ENCODE results near the gene KRT80. TPM values are rescaled to one million over a fixed set of nuclear protein-coding genes. Genes with fewer than 3 reads are reported as not detected.

Gene KRT80
- total RNA-seq, 3 donors from 2014 or later (not counting 1 experiment from before 2014, with no cell fraction given) = not detected

- 87% methylated on average over 9 of the region's 9 CpGs for WGBS (ENCODE audit: insufficient coverage)
- Mint-ChIP-seq H3K27ac (no peak overlapping the region), H3K9me3 (no peaks in the 10 kb centered on the region), H3K4me1 (peaks cover 0 to 6% of the 10 kb centered on the region in 2 donors), H3K27me3 (ENCODE audit: low read depth in 2 of 2) (peaks cover 11 to 20% of the 10 kb centered on the region in 2 donors), H3K4me3 (no peak overlapping the region), H3K36me3 (no peaks in the 10 kb centered on the region)
- intact Hi-C loops (cut with micrococcal nuclease) = no loop called here
- Histone ChIP-seq H3K4me1 (ENCODE audit: control insufficient read depth, insufficient read depth, low read length) (peaks cover 9% of the 10 kb centered on the region), H3K27ac (ENCODE audit: low read length) (no peak overlapping the region), H3K4me3 (ENCODE audit: low read length) (no peak overlapping the region), H3K9me3 (ENCODE audit: control insufficient read depth, insufficient read depth, low read length) (no peaks in the 10 kb centered on the region), H3K36me3 (ENCODE audit: control insufficient read depth, insufficient read depth, low read length) (no peaks in the 10 kb centered on the region), H3K27me3 (ENCODE audit: control insufficient read depth, insufficient read depth, low read length) (no peaks in the 10 kb centered on the region)
- TF ChIP-seq CTCF (IDR thresholded peaks at IDR 0.05) = no peak
- DNase-seq (no peak), ATAC-seq (no peak)
Observed at GRCh38 chr12:52206304-52207040, 14.7 kb upstream of the KRT80 start.

GRCh38 chr12:52205612-52206303 is 13.9 kb upstream of the KRT80 start:
- peaks cover 0 to 6% of the 10 kb centered on the region in 2 donors for H3K4me1 Mint-ChIP-seq
- WGBS (ENCODE audit: insufficient coverage) = 92% methylated on average over 4 of the region's 4 CpGs
- peaks cover 9% of the 10 kb centered on the region for H3K4me1 ChIP-seq (ENCODE audit: control insufficient read depth, insufficient read depth, low read length)

GRCh38 chr12:52204931-52205505 is 13.2 kb upstream of the KRT80 start:
- no peak overlapping the region for H3K27ac Mint-ChIP-seq
- intact Hi-C loops (cut with micrococcal nuclease) = no loop called here
- H3K27me3 ChIP-seq (ENCODE audit: control insufficient read depth, insufficient read depth, low read length) = no peaks in the 10 kb centered on the region

More at GRCh38 chr12:52205612-52206303, 13.9 kb upstream of the KRT80 start:
- Histone ChIP-seq H3K9me3 (ENCODE audit: control insufficient read depth, insufficient read depth, low read length) (no peaks in the 10 kb centered on the region), H3K36me3 (ENCODE audit: control insufficient read depth, insufficient read depth, low read length) (no peaks in the 10 kb centered on the region), H3K4me3 (ENCODE audit: low read length) (no peak overlapping the region), H3K27ac (ENCODE audit: low read length) (no peak overlapping the region), H3K27me3 (ENCODE audit: control insufficient read depth, insufficient read depth, low read length) (no peaks in the 10 kb centered on the region)
- peaks cover 11 to 19% of the 10 kb centered on the region in 2 donors for H3K27me3 Mint-ChIP-seq (ENCODE audit: low read depth in 2 of 2)
- H3K27ac Mint-ChIP-seq = no peak overlapping the region
- no peak for DNase-seq
- TF ChIP-seq CTCF (IDR thresholded peaks at IDR 0.05) = no peak
- ATAC-seq = no peak
- intact Hi-C loops (cut with micrococcal nuclease) = no loop called here
- no peaks in the 10 kb centered on the region for H3K9me3 Mint-ChIP-seq
- no peaks in the 10 kb centered on the region for H3K36me3 Mint-ChIP-seq
- no peak overlapping the region for H3K4me3 Mint-ChIP-seq

More at GRCh38 chr12:52204931-52205505, 13.2 kb upstream of the KRT80 start:
- no peak for TF ChIP-seq CTCF (IDR thresholded peaks at IDR 0.05)
- H3K27me3 Mint-ChIP-seq (ENCODE audit: low read depth in 2 of 2) = peaks cover 11 to 19% of the 10 kb centered on the region in 2 donors
- no peaks in the 10 kb centered on the region for H3K9me3 ChIP-seq (ENCODE audit: control insufficient read depth, insufficient read depth, low read length)
- ATAC-seq = no peak
- peaks cover 0 to 6% of the 10 kb centered on the region in 2 donors for H3K4me1 Mint-ChIP-seq
- no peak for DNase-seq
- no peaks in the 10 kb centered on the region for H3K36me3 Mint-ChIP-seq
- H3K4me3 Mint-ChIP-seq = no peak overlapping the region
- no peaks in the 10 kb centered on the region for H3K9me3 Mint-ChIP-seq
- no peaks in the 10 kb centered on the region for H3K36me3 ChIP-seq (ENCODE audit: control insufficient read depth, insufficient read depth, low read length)
- WGBS (ENCODE audit: insufficient coverage) = 81% methylated on average over 7 of the region's 7 CpGs
- no peak overlapping the region for H3K27ac ChIP-seq (ENCODE audit: low read length)
- H3K4me1 ChIP-seq (ENCODE audit: control insufficient read depth, insufficient read depth, low read length) = peaks cover 9% of the 10 kb centered on the region
- H3K4me3 ChIP-seq (ENCODE audit: low read length) = no peak overlapping the region

Data from natural killer cell (primary cell).